Duodenal mucosa (tissue), 2 donors: ENCODE results near the gene FNDC11.

Experiments used
- H3K27ac ChIP-seq: one replicate; pipeline ENCODE4 v1.7.0; 2013; ENCODE audit warnings: low read depth, low read length
- H3K27me3 ChIP-seq, 2 donors: one replicate each; pipeline ENCODE4 v1.7.0; 2013; ENCODE audit warnings: low read length in 2 of 2, control low read depth in 1 of 2; ENCODE audit not compliant: insufficient read depth in 2 of 2, control insufficient read depth in 1 of 2
- H3K36me3 ChIP-seq, 2 donors: one replicate each; pipeline ENCODE4 v1.7.0; 2013; ENCODE audit warnings: low read length in 2 of 2, control low read depth in 1 of 2; ENCODE audit not compliant: insufficient read depth in 2 of 2, control insufficient read depth in 1 of 2
- H3K4me1 ChIP-seq, 2 donors: one replicate each; pipeline ENCODE4 v1.7.0; 2013; ENCODE audit warnings: low read length in 2 of 2, control low read depth in 1 of 2; ENCODE audit not compliant: insufficient read depth in 2 of 2, control insufficient read depth in 1 of 2
- H3K4me3 ChIP-seq, 2 donors: one replicate each; pipeline ENCODE4 v1.7.0; 2013; ENCODE audit warnings: low read length in 2 of 2, low read depth in 1 of 2
- H3K9ac ChIP-seq, 2 donors: one replicate each; pipeline ENCODE4 v1.7.0; 2013; ENCODE audit warnings: low read length in 2 of 2, low read depth in 1 of 2
- H3K9me3 ChIP-seq, 2 donors: one replicate each; pipeline ENCODE4 v1.7.0; 2013; ENCODE audit warnings: low read length in 2 of 2, control low read depth in 1 of 2; ENCODE audit not compliant: control insufficient read depth in 1 of 2

FNDC11 gene

GRCh38 chr20:63560856-63561609 lies 7.1 kb downstream of the FNDC11 start:
- H3K36me3 ChIP-seq, result peaks cover 0 to 23% of the 10 kb centered on the region in 2 donors
- H3K4me1 ChIP-seq, result no peaks in the 10 kb centered on the region

DNA sequence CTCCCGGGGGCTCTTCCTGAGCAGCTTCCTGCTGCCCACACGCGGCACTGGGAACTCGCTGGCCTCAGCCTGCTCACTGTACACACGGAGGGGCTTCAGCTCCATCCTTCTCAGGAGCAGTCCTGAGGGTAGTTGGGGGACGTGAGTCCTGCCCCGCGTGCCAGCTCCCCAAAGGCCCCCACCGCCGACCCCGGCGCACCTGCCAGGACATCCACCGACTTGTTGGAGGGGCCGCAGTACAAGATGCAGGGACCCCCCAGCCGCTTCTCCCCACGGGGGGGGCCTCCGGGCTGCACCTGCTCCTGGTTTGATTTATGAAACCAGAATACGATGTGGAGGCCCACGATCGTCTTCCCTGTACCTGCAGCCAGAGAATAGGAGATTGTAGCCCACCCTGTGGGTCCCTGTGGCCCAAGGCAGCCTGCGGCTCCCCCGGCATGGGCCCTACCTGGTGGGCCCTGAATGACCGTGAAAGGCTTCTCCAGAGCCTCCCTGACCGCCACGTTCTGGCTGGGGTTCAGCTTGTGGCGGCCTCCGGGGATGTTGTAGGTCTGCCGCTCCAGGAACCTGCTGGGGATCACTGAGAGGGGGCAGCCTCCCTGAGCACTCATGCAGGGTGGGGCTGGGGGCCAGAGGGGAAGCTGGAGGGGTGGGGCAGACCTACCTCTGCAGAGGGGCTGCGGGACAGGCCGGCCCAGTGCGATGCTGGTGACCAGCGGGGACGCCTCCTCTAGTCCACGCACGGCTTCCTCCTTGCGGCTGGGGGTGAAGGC lies 7.9 kb downstream of the FNDC11 start:
- Histone ChIP-seq H3K27ac (no peak overlapping the region), H3K4me3 (no peak overlapping the region), H3K4me1 (no peaks in the 10 kb centered on the region), H3K9me3 (no peaks in the 10 kb centered on the region), H3K36me3 (peaks cover 0 to 23% of the 10 kb centered on the region in 2 donors), H3K27me3 (no peaks in the 10 kb centered on the region), H3K9ac (no peak overlapping the region)

More at GRCh38 chr20:63560856-63561609, 7.1 kb downstream of the FNDC11 start:
- Histone ChIP-seq H3K27me3 (no peaks in the 10 kb centered on the region), H3K4me3 (no peak overlapping the region), H3K9ac (no peak overlapping the region), H3K27ac (no peak overlapping the region), H3K9me3 (no peaks in the 10 kb centered on the region)

DNA sequence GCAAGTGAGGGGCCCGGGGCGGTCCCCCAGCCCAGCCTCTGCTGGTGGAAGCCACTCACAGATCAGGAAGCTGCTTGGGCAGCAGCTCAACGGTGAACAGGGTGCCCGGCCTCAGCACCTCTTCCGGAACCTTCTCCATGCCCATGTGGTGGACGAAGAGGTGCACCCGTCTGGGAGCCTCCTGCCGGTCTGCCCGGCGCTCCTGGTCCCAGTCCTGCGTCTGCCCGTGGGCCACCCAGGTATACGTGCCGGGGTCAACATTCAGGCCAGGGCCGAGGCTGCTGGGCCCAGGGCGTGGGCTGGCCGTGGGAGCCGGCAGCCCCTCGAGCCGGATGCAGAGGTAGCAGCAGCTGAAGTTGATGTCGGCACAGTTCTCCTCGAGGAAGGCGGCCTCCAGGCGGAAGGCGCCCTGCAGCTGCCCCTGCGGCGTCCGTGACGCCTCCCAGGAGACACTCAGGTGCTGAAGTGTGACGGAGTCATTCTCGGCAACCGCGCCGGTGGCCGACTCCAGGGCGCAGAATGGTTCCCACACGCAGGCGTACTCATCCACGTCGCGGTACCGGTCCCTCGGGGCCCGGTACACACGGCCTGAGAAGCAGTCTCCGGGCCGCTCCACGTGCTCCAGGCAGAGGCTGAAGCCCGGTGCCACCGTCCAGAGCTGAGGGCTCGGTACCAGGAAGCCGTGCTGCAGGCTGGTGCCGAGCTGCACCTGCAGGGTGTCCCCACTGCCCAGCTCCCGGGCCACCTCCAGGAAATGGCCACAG lies 8.7 kb downstream of the FNDC11 start:
- Histone ChIP-seq H3K36me3 (peaks cover 0 to 23% of the 10 kb centered on the region in 2 donors), H3K4me3 (no peak overlapping the region), H3K9ac (no peak overlapping the region), H3K27me3 (no peaks in the 10 kb centered on the region), H3K27ac (no peak overlapping the region), H3K4me1 (peaks cover 0 to 5% of the 10 kb centered on the region in 2 donors), H3K9me3 (no peaks in the 10 kb centered on the region)

GRCh38 chr20:63563225-63563935 lies 9.4 kb downstream of the FNDC11 start:
- H3K4me3 ChIP-seq, result no peak overlapping the region
- peaks cover 0 to 9% of the 10 kb centered on the region in 2 donors for H3K4me1 ChIP-seq
- no peaks in the 10 kb centered on the region for H3K27me3 ChIP-seq
- no peak overlapping the region for H3K27ac ChIP-seq
- H3K36me3 ChIP-seq, result peaks cover 0 to 23% of the 10 kb centered on the region in 2 donors
- H3K9me3 ChIP-seq, result no peaks in the 10 kb centered on the region
- no peak overlapping the region for H3K9ac ChIP-seq

DNA sequence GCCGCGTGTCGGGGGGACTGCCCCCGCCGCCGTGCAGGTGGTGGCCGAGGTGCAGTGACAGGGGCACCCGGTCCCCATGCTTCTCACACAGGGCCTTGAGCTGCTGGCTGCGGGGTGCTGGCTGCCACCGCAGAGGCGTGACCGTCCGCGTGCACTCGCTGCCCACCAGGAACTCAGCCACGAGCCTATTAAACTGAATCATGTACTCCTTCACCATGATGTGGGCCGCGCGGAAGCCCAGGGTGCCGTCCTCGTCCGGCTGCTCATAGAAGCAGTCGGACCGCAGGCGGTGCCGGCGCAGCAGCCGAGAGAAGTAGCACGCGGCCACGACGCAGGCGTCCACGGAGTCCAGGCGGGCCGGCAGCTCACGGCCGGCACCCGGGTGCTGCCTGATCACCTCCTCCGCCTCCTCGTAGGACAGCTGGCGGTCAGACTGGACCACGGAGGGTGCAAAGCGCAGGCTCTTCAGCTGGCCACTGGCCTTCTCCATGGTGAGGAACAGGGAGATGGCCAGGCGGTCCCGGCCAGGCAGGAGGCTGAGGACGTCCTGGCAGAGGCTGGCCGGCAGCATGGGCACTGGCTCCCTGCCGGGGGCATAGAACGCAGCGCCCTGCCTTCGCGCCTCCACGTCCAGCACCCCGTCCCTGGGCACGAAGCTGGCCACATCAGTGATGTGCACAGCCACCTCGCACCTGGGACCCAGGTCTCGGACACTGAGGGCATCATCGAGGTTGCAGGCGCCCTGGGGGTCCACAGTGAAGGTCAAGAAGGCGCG lies 10.3 kb downstream of the FNDC11 start:
- no peak overlapping the region for H3K9ac ChIP-seq
- no peak overlapping the region for H3K4me3 ChIP-seq
- H3K27ac ChIP-seq, result no peak overlapping the region
- H3K27me3 ChIP-seq, result no peaks in the 10 kb centered on the region
- no peaks in the 10 kb centered on the region for H3K9me3 ChIP-seq
- H3K4me1 ChIP-seq, result peaks cover 0 to 17% of the 10 kb centered on the region in 2 donors
- peaks cover 0 to 23% of the 10 kb centered on the region in 2 donors for H3K36me3 ChIP-seq

DNA sequence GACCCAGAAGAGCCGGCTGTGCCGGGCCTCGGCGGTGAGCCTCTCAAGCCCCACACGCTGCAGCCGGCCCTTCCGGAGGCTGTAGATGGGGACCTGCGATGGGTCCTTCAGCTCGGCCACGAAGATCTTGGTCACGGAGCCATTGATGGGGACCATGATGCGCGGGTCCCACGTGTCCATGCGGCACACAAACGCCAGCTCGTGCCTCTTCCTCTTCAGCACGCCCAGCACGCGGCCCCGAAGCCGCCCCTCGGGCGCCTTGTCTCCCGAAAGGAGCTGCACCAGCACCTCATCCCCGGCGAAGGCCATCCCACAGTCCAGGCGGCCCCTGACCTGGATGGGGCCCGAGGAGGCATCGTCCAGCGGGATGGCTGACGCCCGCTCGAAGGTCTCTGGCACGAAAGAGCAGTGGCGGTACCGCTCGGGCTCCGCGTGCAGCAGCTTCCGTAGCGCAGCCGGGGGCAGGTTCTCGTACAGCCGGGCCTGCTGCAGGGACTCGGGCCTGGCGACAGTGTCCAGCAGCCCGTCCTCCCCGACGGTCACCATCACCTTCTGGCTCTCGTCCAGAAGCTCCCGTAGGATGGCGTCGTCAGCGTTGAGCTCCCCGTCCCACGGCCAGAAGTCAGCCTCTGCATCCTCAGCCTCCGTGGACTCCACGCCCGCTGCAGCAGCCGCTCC lies 11.2 kb downstream of the FNDC11 start:
- Histone ChIP-seq H3K9ac (no peak overlapping the region), H3K9me3 (no peaks in the 10 kb centered on the region), H3K27me3 (no peaks in the 10 kb centered on the region), H3K27ac (no peak overlapping the region), H3K36me3 (peaks cover 0 to 21% of the 10 kb centered on the region in 2 donors), H3K4me1 (peaks cover 0 to 17% of the 10 kb centered on the region in 2 donors), H3K4me3 (no peak overlapping the region)

- Histone ChIP-seq H3K36me3 (peaks cover 0 to 16% of the 10 kb centered on the region in 2 donors), H3K4me1 (peaks cover 0 to 17% of the 10 kb centered on the region in 2 donors), H3K9ac (no peak overlapping the region), H3K9me3 (no peaks in the 10 kb centered on the region), H3K27ac (no peak overlapping the region), H3K27me3 (no peaks in the 10 kb centered on the region), H3K4me3 (no peak overlapping the region)
These were observed 11.9 kb downstream of the FNDC11 start for GRCh38 chr20:63565699-63566335.

DNA sequence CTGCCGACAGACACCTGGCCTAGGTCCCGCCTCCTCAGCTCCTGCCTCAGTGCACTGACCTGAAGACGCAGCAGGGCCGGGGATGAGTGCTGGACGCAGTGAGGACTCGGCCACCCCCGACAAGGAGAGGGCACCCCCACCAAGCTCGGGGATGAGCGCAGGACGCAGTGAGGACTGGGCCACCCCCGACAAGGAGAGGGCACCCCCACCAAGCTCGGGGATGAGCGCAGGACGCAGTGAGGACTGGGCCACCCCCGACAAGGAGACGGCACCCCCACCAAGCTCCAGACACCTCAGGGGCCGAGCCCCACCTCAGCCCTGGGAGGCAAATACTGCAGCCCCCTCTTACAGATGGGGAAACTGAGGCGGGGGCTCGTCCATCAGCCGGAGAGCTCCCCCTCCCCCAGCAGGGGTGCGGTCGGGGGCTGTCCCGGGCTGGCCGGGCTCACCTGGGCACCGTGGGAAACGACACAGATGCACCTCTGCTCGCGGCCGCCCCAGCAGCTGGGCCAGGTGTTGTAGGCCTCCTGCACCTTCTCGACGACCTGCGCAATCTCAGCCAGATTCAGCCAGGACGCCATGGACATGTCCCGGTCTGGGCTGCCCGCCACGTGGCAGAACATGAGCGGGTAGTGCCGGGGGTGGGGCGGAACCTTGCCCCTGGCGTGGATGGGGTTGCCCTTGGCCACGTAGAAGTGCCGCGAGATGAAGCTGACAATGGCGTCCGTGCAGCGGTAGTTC lies 12.6 kb downstream of the FNDC11 start:
- H3K27ac ChIP-seq, result no peak overlapping the region
- no peaks in the 10 kb centered on the region for H3K27me3 ChIP-seq
- peaks cover 0 to 11% of the 10 kb centered on the region in 2 donors for H3K36me3 ChIP-seq
- H3K9me3 ChIP-seq, result no peaks in the 10 kb centered on the region
- no peak overlapping the region for H3K4me3 ChIP-seq
- H3K9ac ChIP-seq, result no peak overlapping the region
- peaks cover 0 to 17% of the 10 kb centered on the region in 2 donors for H3K4me1 ChIP-seq
